CD4-positive, alpha-beta T cell (primary cell): Measurements from ENCODE around the gene ARNT2. TPM values are rescaled to one million over a fixed set of nuclear protein-coding genes. Genes with fewer than 3 reads are reported as not detected.

ENCODE experiments used
- ATAC-seq: fragments of 200-7000 bp; cut with Tn5 transposase; one replicate; pipeline ENCODE4 v1.10.0; 2022; ENCODE audit warnings: mild to moderate bottlenecking; ENCODE audit not compliant: poor library complexity
- CTCF ChIA-PET: fragments of 350-600 bp; sonication (Branson Sonifier 250); formaldehyde crosslinking; loops from one replicate; lab custom pipeline; 2021; ENCODE audit warnings: antibody characterized with exemption, inconsistent platforms; lab: Charles Lee
- POLR2A ChIA-PET: fragments of 350-600 bp; sonication (Branson Sonifier 250); formaldehyde crosslinking; loops from one replicate; lab custom pipeline; 2021; ENCODE audit warnings: antibody characterized with exemption, inconsistent platforms; lab: Charles Lee
- DNase-seq, 14 experiments: peaks; one replicate each; pipeline ENCODE4 v3.0.0-alpha.2; 2013 to 2020; ENCODE audit warnings: mixed read lengths in 2 of 14
- H3K27ac ChIP-seq, 2 donors: one replicate each; pipeline versions ENCODE4 v1.5.1 to v1.7.0; 2013; ENCODE audit warnings: low read length in 2 of 2, low read depth in 1 of 2, mild to moderate bottlenecking in 1 of 2
- H3K27me3 ChIP-seq, 2 experiments: 1 replicate in 1 of 2; 2 replicates in 1 of 2; pipeline versions ENCODE4 v1.6.1 to v1.7.0; 2013; ENCODE audit warnings: low read length in 2 of 2, control low read depth in 1 of 2, mild to moderate bottlenecking in 1 of 2, moderate library complexity in 1 of 2; ENCODE audit not compliant: insufficient read depth in 2 of 2, control insufficient read depth in 1 of 2
- H3K36me3 ChIP-seq: one replicate; pipeline ENCODE4 v1.6.1; 2013; ENCODE audit warnings: low read length, control low read depth; ENCODE audit not compliant: insufficient read depth
- H3K4me1 ChIP-seq: one replicate; pipeline ENCODE4 v1.6.1; 2013; ENCODE audit warnings: low read length, control low read depth; ENCODE audit not compliant: insufficient read depth
- H3K4me3 ChIP-seq: one replicate; pipeline ENCODE4 v1.5.1; 2013; ENCODE audit warnings: mild to moderate bottlenecking, low read length, moderate library complexity
- H3K9me3 ChIP-seq, 2 experiments: 1 replicate in 1 of 2; 2 replicates in 1 of 2; pipeline versions ENCODE4 v1.6.1 to v1.7.0; 2013; ENCODE audit warnings: low read length in 2 of 2, mild to moderate bottlenecking in 2 of 2, control low read depth in 1 of 2, moderate library complexity in 1 of 2; ENCODE audit not compliant: control insufficient read depth in 1 of 2, insufficient read depth in 1 of 2
- H3K27ac Mint-ChIP-seq: one replicate; pipeline ENCODE4 v1.8.0; 2020; ENCODE audit warnings: mixed read lengths
- H3K27me3 Mint-ChIP-seq: one replicate; pipeline ENCODE4 v1.8.0; 2021; ENCODE audit warnings: mixed read lengths
- H3K36me3 Mint-ChIP-seq: one replicate; pipeline ENCODE4 v1.8.0; 2021; ENCODE audit warnings: low read depth, mixed read lengths
- H3K4me1 Mint-ChIP-seq: one replicate; pipeline ENCODE4 v1.8.0; 2021; ENCODE audit warnings: low read depth, mixed read lengths
- H3K4me3 Mint-ChIP-seq: one replicate; pipeline ENCODE4 v1.8.0; 2020; ENCODE audit warnings: mild to moderate bottlenecking, mixed read lengths
- H3K9me3 Mint-ChIP-seq: one replicate; pipeline ENCODE4 v1.8.0; 2020; ENCODE audit warnings: mixed read lengths
- CTCF ChIP-seq: fragments of 200-600 bp; IDR thresholded peaks from one replicate; pipeline ENCODE4 v1.8.0; 2022; ENCODE audit warnings: antibody characterized with exemption, mild to moderate bottlenecking
- intact Hi-C, 2 experiments: fragments of 100-400 bp; cut with DNase I in 1 of 2; cut with micrococcal nuclease in 1 of 2; formaldehyde crosslinking; loops; one replicate each; pipeline versions ENCODE4 v1.15.1 to v1.9.0; 2023 to 2025; cut with DNase I, micrococcal nuclease
- total RNA-seq, 174 experiments: library from RNA in 2 of 174; stranded (reverse) in 2 of 174; gene quantifications; one replicate each; pipeline ENCODE4 v1.2.3 and lab custom pipeline; 2021 to 2026

ARNT2 gene
- total RNA-seq, 2 experiments from 2014 or later: not detected

DNA sequence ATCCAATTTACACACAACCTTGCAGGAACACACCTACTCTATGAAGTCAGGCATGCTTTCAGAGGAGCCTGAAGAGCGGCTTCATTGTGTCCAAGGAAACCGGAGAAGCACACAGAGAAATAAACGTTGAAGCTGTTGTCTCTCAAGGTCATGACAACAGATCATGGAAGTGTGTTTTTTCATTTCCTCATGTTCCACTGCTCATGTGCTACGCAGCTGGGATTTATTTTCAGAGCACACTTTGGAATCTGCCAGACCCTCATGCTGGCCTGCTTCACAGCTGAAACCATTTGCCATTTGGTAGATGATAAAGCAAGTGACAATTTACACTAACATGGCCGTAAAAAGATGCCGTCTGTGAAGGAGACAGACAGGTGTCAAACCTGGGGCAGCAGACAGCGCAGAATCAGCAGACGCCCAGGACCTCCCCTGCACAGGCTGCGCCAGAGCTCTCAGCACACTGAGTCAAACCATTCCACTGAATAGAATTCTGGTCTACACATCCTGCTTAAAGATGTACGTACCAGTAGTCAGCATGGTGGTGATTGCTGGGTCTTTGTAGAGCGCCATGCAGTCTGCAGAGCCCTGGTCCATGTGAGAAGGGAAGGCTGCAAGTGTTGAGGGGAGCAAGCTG lies 99.3 kb downstream of the ARNT2 start:
- Histone ChIP-seq H3K9me3 (peaks cover 0 to 6% of the 10 kb centered on the region in 2 experiments), H3K4me3 (no peak overlapping the region), H3K4me1 (no peaks in the 10 kb centered on the region), H3K27ac (no peak overlapping the region), H3K27me3 (peaks cover 0 to 3% of the 10 kb centered on the region in 2 experiments), H3K36me3 (no peaks in the 10 kb centered on the region)
- H3K9me3 Mint-ChIP-seq: no peaks in the 10 kb centered on the region
- intact Hi-C loops: no loop called here
- ATAC-seq (no peak), DNase-seq (no peak)
- no peaks in the 10 kb centered on the region for H3K36me3 Mint-ChIP-seq
- H3K27me3 Mint-ChIP-seq: peaks cover 13% of the 10 kb centered on the region
- no peak overlapping the region for H3K27ac Mint-ChIP-seq
- ChIA-PET POLR2A (no interaction called here), CTCF (no interaction called here)
- no peak overlapping the region for H3K4me3 Mint-ChIP-seq
- TF ChIP-seq CTCF: no peak
- no peaks in the 10 kb centered on the region for H3K4me1 Mint-ChIP-seq

- TF ChIP-seq CTCF: no peak
- H3K27me3 Mint-ChIP-seq: peaks cover 16% of the 10 kb centered on the region
- no peak overlapping the region for H3K27ac ChIP-seq
- H3K4me1 ChIP-seq: no peaks in the 10 kb centered on the region
- ChIA-PET CTCF (no interaction called here), POLR2A (no interaction called here)
- H3K4me3 ChIP-seq: no peak overlapping the region
- H3K4me3 Mint-ChIP-seq: no peak overlapping the region
- H3K4me1 Mint-ChIP-seq: no peaks in the 10 kb centered on the region
- intact Hi-C loops: no loop called here
- no peak for ATAC-seq
- peaks cover 0 to 6% of the 10 kb centered on the region in 2 experiments for H3K9me3 ChIP-seq
- H3K27ac Mint-ChIP-seq: no peak overlapping the region
- peaks cover 0 to 3% of the 10 kb centered on the region in 2 experiments for H3K27me3 ChIP-seq
- H3K9me3 Mint-ChIP-seq: no peaks in the 10 kb centered on the region
- H3K36me3 Mint-ChIP-seq: no peaks in the 10 kb centered on the region
- no peaks in the 10 kb centered on the region for H3K36me3 ChIP-seq
- no peak for DNase-seq
Measured at GRCh38 chr15:80504931-80505330, 100.7 kb downstream of the ARNT2 start.

DNA sequence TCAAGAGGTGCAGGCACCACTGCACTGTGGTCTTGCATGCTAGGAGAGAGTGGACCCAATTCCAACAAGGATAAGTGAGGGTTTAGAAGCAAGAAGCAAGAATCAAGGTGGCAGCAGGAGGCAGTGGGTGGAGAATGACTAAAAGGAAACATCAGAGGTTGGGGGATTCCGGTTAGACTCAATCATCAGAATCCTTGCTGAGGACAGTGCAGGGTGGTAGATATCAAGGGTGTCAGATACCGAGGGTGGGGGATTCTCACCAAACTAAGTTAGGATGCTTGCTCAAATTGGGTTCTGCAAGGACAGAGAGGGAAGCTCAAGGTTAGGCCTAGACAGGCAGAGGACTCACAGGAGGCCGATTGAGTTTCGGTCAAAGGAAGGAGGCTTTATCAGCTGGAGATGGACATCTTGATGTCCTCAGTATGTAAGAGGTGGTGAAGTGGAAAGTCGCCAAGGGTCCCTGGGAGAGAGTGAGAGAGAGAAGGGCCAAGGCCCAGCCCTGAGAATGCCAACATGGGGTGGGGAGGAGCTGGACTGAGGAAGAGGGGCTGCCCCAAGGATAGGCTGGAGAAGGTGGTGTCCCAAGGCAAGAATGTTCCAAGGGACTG lies 102.2 kb downstream of the ARNT2 start:
- ChIA-PET POLR2A (no interaction called here), CTCF (no interaction called here)
- Mint-ChIP-seq H3K4me1 (no peaks in the 10 kb centered on the region), H3K27me3 (peaks cover 19% of the 10 kb centered on the region), H3K27ac (no peak overlapping the region), H3K36me3 (no peaks in the 10 kb centered on the region), H3K4me3 (no peak overlapping the region), H3K9me3 (no peaks in the 10 kb centered on the region)
- no peaks in the 10 kb centered on the region for H3K36me3 ChIP-seq
- peaks cover 0 to 3% of the 10 kb centered on the region in 2 experiments for H3K27me3 ChIP-seq
- no peak for TF ChIP-seq CTCF
- intact Hi-C loops: no loop called here
- DNase-seq (no peak), ATAC-seq (no peak)
- no peak overlapping the region for H3K4me3 ChIP-seq
- peaks cover 0 to 6% of the 10 kb centered on the region in 2 experiments for H3K9me3 ChIP-seq
- no peaks in the 10 kb centered on the region for H3K4me1 ChIP-seq
- no peak overlapping the region for H3K27ac ChIP-seq
